RKO (cell line): Measurements from ENCODE around the gene DKK1.
"Not testable (repeated sequence)": the region's sequence is repeated elsewhere in the genome, so short reads cannot be mapped to it uniquely, and the experiment has no call there.

Experiments
- DNase-seq: peaks from one replicate; pipeline ENCODE4 v3.0.0-alpha.2; 2016; ENCODE audit warnings: low spot score

Gene DKK1

GRCh38 chr10:52318136-52318701 lies 4.1 kb downstream of the DKK1 start:
- DNase-seq: no peak

- DNase-seq: peak; percentile 72
These were observed 4.9 kb downstream of the DKK1 start for GRCh38 chr10:52318822-52319464.

- DNase-seq: no peak
These were observed 5.8 kb downstream of the DKK1 start for GRCh38 chr10:52319926-52320325.

GRCh38 chr10:52322323-52322722 lies 8.2 kb downstream of the DKK1 start:
- DNase-seq: no peak

- DNase-seq: no peak
These were observed 8.9 kb downstream of the DKK1 start for GRCh38 chr10:52322936-52323335.

- DNase-seq: no peak
These were observed 12.3 kb downstream of the DKK1 start for GRCh38 chr10:52326382-52326781.

GRCh38 chr10:52331638-52332364 lies 17.7 kb downstream of the DKK1 start:
- DNase-seq: no peak

- no peak for DNase-seq
These were observed 18.7 kb downstream of the DKK1 start for GRCh38 chr10:52332815-52333214.

- no peak for DNase-seq
These were observed 20.5 kb downstream of the DKK1 start for GRCh38 chr10:52334595-52334994.

- DNase-seq: no peak
These were observed 21.6 kb downstream of the DKK1 start for GRCh38 chr10:52335665-52336064.

GRCh38 chr10:52337225-52337624 lies 23.1 kb downstream of the DKK1 start:
- DNase-seq: no peak

- no peak for DNase-seq
These were observed 29.4 kb downstream of the DKK1 start for GRCh38 chr10:52343439-52343838.

GRCh38 chr10:52346394-52347326 lies 32.6 kb downstream of the DKK1 start:
- DNase-seq: no peak

- DNase-seq: no peak
These were observed 33.2 kb downstream of the DKK1 start for GRCh38 chr10:52347327-52347667.

GRCh38 chr10:52348037-52348564 lies 34.0 kb downstream of the DKK1 start:
- DNase-seq: no peak

- no peak for DNase-seq
These were observed 37.8 kb downstream of the DKK1 start for GRCh38 chr10:52351914-52352330.

- DNase-seq: no peak
These were observed 39.1 kb downstream of the DKK1 start for GRCh38 chr10:52353205-52353604.

- DNase-seq: no peak
These were observed 39.9 kb downstream of the DKK1 start for GRCh38 chr10:52353960-52354394.

- DNase-seq: no peak
These were observed 43.9 kb downstream of the DKK1 start for GRCh38 chr10:52357971-52358370.

GRCh38 chr10:52359441-52359840 lies 45.4 kb downstream of the DKK1 start:
- DNase-seq: no peak

- not testable (repeated sequence) for DNase-seq
These were observed 51.7 kb downstream of the DKK1 start for GRCh38 chr10:52365547-52366432.
